Stimulated activated CD4-positive, alpha-beta T cell treated with anti-CD3 and anti-CD28 coated beads, TNF-alpha, amount 100 ng/mL, for 48 hours (primary cell): ENCODE data around the gene MRPS9.

Source experiments
- DNase-seq, 3 donors: peaks; one replicate each; pipeline ENCODE4 v3.0.0-alpha.2; 2020; ENCODE audit warnings: low read depth in 3 of 3

Gene MRPS9

DNA sequence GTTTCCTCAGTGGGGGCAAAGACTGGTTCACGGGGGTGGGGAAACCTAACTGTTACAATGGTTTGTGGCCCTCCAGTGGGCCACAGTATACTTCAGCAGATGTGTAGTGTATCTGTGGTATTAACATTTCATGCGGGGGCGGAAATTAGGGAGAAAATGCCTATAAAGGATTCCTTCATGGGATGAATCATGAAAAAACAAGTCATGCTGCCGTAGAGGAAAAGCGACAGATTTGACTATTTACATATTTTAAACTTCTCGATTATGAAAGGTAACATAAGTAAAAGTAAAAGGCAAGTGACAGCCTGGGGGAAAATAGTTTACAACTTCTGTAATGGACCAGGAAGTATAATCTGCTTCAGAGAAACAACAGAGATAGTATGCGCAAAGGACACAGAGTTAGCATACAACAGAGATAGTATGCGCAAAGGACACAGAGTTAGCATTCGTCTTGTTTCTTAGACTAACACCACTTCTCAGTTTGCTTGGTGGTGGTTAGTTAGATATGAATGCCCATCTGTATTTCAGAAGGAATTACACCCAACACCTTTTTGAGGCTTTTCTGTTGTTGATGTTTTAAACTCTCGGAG lies 41.1 kb downstream of the MRPS9 start:
- DNase-seq, result no peak

DNA sequence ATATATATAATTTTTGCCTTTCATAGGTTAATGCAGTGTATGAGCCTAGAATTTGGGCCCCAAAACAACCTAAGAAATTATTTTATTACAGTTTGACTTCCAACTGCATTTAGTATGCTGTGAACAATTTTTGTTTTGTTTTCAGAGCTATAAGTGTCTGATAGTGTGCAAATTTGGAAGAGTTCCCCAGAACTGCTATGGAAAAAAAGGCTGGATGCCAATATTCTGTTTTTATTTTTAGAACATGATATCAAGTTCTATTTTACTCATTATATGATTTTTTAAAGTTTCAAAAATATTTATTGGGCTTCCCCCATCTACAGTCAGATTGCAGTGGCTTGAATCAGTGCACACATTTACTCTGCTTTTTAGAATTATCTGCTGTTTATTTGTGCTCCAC lies 42.6 kb downstream of the MRPS9 start:
- no peak for DNase-seq

DNA sequence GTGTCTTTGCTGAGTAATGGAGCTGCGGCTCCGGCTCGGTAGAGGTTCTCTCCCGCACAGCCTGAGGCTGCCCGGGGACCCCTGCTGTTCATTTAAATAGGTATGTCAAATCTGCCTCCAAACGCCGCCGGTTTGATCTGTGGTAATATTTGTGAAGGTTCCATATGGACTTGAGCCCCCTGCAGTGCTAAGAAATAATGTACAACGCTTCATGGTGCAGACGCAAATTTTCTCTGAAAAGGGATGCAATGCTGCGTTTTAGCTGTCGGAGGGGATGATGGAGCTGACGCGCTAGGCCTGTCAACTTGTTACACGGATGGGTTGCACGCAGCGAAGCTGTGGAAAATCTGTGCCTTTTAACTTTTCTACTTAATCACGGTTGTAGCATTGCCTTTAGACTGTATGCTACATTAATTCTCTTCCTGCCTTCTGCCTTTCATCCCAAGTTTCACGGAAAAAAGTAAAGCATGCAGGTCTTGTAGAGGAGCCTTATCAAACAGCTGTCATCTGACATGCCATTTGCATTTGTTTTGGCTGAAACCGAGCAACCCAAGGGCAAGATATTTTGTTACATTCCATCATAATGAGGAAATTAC lies 43.2 kb downstream of the MRPS9 start:
- no peak for DNase-seq

DNA sequence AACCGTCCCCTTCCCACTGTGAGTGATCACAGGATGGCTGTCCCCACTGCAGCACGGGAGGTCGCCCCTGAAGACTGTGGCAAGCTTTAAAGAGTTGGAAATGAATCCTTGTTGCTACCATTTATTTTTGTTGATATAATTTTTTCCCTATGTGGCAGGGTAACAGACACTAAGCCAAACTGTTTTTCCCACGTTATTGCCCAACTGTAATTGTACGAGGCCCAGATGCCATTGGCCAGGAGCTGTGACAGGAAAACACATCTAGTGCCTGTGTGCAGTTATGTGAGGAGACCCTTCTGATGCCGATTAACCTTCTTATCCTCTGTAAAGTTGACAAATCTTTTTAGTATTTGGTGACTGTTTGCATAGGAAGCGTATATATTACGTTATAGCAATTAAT lies 44.2 kb downstream of the MRPS9 start:
- DNase-seq, result no peak

DNA sequence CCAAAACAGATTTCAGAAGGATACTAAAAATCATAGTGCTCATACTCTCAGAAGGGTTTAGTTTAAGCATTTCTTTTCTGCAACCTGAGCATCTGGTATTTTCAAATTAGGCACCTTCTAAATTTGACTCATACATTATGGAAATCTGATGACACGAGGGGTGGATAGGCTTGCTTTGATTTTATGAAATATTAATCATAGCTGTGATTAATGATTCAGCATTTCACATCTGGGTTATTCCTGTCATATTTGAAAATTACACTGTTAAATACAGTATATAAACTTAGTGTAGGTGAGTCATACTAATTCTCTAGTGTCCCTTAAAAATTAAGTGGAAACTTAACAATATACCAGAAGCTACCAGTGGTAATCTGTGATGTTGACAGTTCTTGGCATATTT lies 47.7 kb downstream of the MRPS9 start:
- DNase-seq, result no peak

DNA sequence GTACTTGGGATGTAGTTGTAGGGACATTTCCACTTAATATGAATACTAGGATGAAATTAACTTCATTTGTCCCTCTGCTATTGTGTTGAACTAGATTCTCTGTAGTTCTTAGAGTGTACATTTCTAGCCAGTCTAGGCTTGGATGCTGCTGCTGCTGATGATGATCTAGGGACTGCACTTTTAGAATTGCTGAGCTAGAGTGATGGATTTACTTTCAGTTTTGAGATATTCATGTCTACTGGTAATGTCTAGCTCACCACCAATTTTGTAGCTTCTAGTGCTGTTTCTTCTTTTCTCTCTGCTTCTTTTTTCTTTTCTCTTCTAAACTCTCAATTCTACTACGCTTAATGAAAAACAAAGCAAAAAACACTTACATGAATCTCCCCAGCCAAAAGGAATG lies 49.4 kb downstream of the MRPS9 start:
- DNase-seq, result no peak

- DNase-seq, result no peak
Observed at GRCh38 chr2:105090091-105090490, 52.2 kb downstream of the MRPS9 start.

GRCh38 chr2:105092797-105093196 lies 54.9 kb downstream of the MRPS9 start:
- DNase-seq, result no peak

DNA sequence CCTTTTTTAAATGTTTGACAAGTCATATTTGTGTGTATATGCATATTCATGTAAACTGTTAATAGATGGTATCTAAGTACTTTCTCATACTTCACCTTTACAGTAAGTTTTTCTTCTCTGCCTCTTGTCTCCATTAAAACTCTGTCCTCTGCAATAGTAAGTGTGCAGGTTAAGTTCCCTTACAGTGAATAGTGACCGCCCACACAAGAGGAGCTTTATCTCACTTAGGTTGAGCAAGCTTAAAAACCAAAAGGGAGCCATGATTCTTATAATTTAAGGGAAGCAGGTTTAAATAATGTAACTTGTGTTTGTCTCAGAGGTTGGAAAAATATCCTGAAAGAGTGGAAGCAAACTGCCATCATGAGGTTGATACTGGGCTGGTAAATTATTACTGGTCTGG lies 61.3 kb downstream of the MRPS9 start:
- no peak for DNase-seq

DNA sequence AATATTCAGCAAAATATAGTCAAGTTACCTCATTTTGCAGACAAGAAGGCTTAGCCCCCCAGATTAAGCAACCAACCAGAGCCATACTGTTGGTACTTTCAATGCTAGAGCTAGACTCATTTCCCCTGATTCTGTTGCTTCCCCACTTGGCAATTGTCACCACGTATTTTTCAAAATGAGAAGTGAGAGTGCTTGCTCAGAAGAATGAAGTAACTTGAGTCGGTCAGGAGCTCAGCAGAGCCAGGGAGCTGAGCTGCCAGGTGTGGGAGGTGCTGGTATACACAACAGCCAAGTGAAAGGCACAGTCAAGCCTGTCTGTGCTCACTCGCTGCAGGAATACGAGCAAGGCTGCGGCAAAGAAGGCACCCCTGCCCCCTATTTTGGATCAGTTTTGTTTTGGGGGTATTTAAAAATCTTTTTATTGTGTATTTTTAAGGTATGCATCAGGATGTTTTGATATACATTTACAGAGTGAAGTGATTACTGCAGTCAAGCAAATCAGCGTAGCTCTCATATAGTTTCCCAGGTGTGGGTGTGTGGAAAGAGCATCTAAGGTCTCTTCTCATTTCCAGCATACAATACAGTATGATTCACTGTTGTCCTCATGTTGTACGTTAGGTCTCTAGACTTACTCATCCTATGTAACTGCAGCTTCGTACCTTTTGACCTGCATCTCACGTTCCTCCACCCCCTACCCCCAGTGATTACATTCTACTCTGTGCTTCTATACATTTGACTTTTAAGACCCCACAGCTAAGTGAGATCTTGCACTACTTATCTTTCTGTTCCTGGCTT lies 62.4 kb downstream of the MRPS9 start:
- no peak for DNase-seq

DNA sequence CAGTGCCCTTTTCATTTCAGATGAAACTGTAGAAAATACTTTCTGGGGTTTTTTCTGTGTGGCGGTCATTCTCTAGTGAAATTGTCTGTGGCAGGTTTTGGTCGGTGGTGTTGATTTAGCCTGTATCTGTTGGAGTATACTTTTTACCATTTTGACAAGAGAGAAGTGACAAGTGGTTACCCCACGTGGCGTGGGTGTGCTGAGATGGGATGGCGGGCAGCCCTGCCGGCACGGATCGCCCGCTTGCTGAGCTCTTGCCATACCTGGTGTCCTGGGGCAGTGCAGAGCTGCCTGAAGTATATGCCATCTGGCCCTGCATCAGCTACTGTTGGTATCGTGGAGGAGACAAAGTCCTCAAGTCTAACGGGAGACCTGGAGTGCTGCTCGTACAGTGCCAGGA lies 64.1 kb downstream of the MRPS9 start:
- DNase-seq, result no peak

- no peak for DNase-seq
Observed at GRCh38 chr2:105102963-105103421, 65.1 kb downstream of the MRPS9 start.

GRCh38 chr2:105103481-105103880 lies 65.6 kb downstream of the MRPS9 start:
- no peak for DNase-seq

DNA sequence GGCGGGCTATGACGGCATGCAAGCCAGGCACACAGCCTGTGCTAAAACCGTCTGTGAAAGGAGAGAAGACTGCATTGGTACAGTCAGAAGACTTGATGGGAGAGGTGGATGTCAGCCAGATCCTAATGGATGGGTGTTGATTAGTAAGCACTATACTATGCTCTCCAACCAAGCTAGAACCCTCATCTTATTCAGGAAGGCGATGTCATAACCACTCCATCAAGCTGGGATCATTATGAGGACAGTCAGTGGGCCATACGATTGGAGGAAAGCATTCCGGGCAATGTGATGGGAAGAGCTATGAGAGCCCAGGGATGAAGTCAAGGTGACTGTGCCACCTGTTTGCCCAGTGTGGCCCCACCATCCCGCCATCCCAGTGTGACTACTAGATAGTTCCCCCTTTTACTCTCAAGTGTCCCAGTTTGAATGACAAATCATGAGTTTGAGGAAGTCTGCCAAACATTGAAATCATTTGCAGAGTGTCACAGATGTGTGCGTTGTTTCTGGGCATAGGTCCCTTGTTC lies 66.4 kb downstream of the MRPS9 start:
- no peak for DNase-seq

DNA sequence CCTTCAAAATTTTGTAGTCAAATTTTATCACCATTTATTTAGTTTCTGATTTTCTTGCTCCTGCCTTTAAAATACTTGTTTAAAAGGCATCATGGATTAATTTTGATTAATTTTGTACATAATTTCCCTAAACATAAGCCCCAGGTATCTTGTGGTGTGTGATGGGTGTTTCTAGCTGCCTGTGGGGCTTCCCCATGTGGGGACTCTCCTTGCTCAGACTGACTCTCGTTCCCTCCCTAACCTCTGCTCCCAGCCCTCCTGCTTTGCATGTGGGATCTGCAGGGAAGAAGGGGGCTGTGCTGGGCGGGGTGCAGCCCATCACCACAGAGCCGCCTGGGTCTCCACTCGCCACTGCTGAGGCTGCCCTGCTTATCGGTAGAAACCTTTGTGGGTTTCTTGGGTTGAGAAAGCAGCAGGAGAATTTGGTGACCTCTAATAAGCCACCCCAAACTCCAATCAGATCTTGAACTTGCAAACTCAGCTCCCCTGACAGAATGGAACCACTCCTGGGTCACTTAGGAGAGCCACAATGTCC lies 72.5 kb downstream of the MRPS9 start:
- DNase-seq, result no peak

DNA sequence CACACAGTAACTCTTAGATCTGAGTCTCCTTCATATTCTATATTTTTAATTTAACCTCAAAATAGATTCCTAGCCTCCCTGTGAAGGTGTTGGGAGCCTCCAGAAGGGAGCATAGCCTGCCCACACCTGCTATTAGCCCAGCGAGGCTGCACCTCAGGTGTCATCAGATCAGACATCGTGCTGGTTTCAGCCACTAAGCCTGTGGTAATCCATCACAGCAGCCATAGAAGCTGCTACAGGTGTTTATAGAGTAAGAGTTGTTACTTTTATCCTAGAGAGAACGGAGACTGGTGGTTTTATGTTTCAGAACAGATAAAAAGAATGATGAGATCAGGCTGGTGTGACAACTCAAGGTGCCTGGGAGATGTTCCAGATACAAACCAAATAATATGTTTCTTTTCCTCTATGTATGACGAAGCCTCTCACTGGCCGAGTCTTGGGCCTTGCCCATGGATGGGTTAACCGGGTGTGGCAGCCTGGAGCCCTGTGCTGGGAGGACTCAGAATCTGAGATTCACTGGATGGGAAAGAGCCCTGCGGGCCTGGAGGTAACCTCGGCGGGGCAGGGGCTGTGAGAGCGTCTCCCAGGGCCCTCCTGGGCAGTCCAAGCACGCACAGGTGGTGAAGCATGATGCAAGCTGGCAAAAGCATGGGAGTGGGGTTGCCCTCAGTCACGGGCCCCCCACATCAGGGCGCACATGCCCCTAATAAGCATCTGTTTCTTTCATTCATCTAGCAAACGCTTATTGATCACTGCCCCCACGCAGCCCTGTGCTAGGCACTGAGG lies 73.7 kb downstream of the MRPS9 start:
- DNase-seq, result no peak

DNA sequence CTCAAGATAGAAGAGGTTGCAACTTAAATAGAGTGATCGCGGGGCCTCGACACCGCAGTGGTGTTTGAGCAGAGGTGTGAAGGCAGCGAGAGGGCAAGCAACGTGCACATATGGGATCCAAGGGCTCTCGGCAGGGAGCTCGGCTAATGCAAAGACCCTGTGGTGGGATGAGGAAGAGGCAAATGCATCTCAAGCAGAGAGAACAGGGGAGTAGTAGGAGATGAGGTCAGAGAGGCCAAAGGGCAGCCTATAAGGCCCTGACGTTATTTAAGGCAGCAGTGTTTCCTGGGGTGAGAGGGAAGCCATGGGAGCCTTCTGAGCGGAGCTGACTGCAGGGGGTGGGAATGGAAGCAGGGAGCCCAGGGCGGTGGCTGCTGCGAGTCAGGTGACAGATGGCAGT lies 74.5 kb downstream of the MRPS9 start:
- DNase-seq, result no peak

DNA sequence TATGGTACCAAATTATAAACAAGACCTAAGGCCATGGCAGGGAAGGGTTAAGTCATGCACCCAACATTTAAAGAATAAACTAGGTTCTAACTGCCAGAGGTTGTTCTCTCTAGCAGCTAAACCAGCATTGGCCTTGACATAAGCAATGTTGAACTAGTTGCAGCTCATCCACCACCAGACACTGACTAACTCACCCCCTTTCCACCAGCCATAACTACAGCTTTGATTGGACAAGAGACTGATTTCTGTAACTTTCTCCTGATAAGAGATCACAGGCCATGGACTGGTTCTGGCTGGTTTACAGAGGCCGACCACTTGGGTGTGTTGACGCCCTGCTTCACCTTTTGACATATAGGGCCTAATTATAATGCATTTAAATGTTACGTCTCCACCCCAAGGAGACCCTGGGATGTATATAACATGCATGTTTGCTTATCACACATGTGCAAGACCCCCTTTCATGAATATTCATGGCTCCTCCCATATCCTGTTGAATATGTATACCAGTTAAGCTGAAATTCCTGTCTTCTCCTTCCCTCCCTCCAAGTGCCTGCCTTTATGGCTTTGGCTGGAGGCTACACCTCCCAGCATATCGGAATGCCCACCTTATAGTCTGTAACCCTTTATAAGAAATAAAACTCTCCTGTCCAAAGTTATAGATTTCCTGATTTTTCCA lies 75.9 kb downstream of the MRPS9 start:
- DNase-seq, result no peak

GRCh38 chr2:105114551-105114950 lies 76.7 kb downstream of the MRPS9 start:
- DNase-seq, result no peak

- no peak for DNase-seq
Observed at GRCh38 chr2:105116348-105116747, 78.5 kb downstream of the MRPS9 start.

DNA sequence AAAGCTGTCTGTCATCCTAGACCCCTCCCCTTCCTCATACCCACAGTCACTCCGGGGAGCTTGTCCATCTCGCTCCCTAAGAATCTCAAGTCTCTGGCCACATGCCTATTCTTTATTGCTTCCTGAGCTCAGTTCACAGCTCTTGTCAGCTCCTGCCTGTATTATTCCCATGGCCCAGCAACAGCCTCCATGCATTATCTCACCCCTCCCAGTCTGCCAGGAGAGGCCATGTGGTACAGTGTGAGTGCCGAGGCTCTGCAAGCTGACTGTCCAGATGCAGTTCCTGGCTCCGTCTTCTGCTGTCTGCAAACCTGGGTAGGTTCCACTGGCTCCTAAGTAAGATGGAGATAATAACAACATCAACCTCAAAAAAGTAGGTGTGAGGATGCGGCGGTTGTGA lies 79.7 kb downstream of the MRPS9 start:
- no peak for DNase-seq
